ENCODE results near the gene ZNF91.

GRCh38 chr19:23366437-23366836 is 28.8 kb downstream of the ZNF91 start:
- TF ChIP-seq CTCF (IDR thresholded peaks at IDR 0.05; ENCODE audit: insufficient read depth, low read length) (no peak), REST (IDR thresholded peaks at IDR 0.05; ENCODE audit: insufficient replicate concordance, low read depth) (no peak)
